ENCODE measurements around the gene ARRDC1.

GRCh38 chr9:137588891-137589290, 16.6 kb upstream of the ARRDC1 start:
- TF ChIP-seq, protein P1, sequence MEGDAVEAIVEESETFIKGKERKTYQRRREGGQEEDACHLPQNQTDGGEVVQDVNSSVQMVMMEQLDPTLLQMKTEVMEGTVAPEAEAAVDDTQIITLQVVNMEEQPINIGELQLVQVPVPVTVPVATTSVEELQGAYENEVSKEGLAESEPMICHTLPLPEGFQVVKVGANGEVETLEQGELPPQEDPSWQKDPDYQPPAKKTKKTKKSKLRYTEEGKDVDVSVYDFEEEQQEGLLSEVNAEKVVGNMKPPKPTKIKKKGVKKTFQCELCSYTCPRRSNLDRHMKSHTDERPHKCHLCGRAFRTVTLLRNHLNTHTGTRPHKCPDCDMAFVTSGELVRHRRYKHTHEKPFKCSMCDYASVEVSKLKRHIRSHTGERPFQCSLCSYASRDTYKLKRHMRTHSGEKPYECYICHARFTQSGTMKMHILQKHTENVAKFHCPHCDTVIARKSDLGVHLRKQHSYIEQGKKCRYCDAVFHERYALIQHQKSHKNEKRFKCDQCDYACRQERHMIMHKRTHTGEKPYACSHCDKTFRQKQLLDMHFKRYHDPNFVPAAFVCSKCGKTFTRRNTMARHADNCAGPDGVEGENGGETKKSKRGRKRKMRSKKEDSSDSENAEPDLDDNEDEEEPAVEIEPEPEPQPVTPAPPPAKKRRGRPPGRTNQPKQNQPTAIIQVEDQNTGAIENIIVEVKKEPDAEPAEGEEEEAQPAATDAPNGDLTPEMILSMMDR (IDR thresholded peaks at IDR 0.05), result no peak
- no peak for TF ChIP-seq POLR2A (IDR thresholded peaks at IDR 0.05)
